HepG2 (cell line): ENCODE results near the gene KCTD5. TPM values are rescaled to one million over a fixed set of nuclear protein-coding genes. Genes with fewer than 3 reads are reported as not detected.
A peak's percentile ranks its signal among the peaks of the same experiment; 100 is the strongest.

Experiments
- BRD4 ChIP-seq: sonication (generic); formaldehyde crosslinking; IDR thresholded peaks from 2 replicates; pipeline ENCODE4 v1.4.0; 2020; ENCODE audit warnings: missing genetic modification reagents
- CAMTA2 ChIP-seq: sonication (generic); formaldehyde crosslinking; IDR thresholded peaks from 2 replicates; pipeline ENCODE4 v1.4.0; 2020; ENCODE audit warnings: mild to moderate bottlenecking, missing genetic modification reagents, borderline replicate concordance
- CBFB ChIP-seq: sonication (generic); formaldehyde crosslinking; IDR thresholded peaks from 2 replicates; pipeline ENCODE4 v1.4.0; 2020; ENCODE audit warnings: missing genetic modification reagents
- EZH2 ChIP-seq: conservative IDR thresholded peaks from 2 replicates; pipeline ENCODE4 v1.6.1; 2012; ENCODE audit warnings: mild to moderate bottlenecking, low read depth, low read length, moderate library complexity
- FOXJ3 ChIP-seq: sonication (generic); formaldehyde crosslinking; IDR thresholded peaks from 2 replicates; pipeline ENCODE4 v1.4.0; 2020; ENCODE audit warnings: missing genetic modification reagents, mild to moderate bottlenecking, borderline replicate concordance
- GATAD2A ChIP-seq: IDR thresholded peaks from 2 replicates; pipeline ENCODE4 v1.6.1; 2016
- PHF5A ChIP-seq: IDR thresholded peaks from one replicate; pipeline ENCODE4 v1.6.1; 2018; ENCODE audit warnings: low read depth, missing genetic modification reagents; ENCODE audit not compliant: unreplicated experiment
- SMARCE1 ChIP-seq: fragments of 450-650 bp; IDR thresholded peaks from 2 replicates; pipeline ENCODE4 v1.6.1; 2017; ENCODE audit warnings: borderline replicate concordance
- ZNF205 ChIP-seq: IDR thresholded peaks from 2 replicates; pipeline ENCODE4 v1.6.1; 2018; ENCODE audit warnings: missing biosample characterization, missing genetic modification reagents
- ZNF337 ChIP-seq: sonication (generic); formaldehyde crosslinking; IDR thresholded peaks from 2 replicates; pipeline ENCODE4 v1.5.1; 2020; ENCODE audit warnings: missing genetic modification reagents, low read depth, mild to moderate bottlenecking, borderline replicate concordance
- ZNF343 ChIP-seq: sonication (generic); formaldehyde crosslinking; IDR thresholded peaks from 2 replicates; pipeline ENCODE4 v1.4.0; 2020; ENCODE audit warnings: mild to moderate bottlenecking, missing genetic modification reagents
- ZNF552 ChIP-seq: sonication (generic); formaldehyde crosslinking; IDR thresholded peaks from 2 replicates; pipeline ENCODE4 v1.9.0; 2022; ENCODE audit warnings: missing genetic modification reagents, mild to moderate bottlenecking, borderline replicate concordance
- ZNF569 ChIP-seq: sonication (generic); formaldehyde crosslinking; IDR thresholded peaks from 2 replicates; pipeline ENCODE4 v1.5.0; 2020; ENCODE audit warnings: mild to moderate bottlenecking, missing genetic modification reagents, moderate library complexity, borderline replicate concordance
- ZNF614 ChIP-seq: IDR thresholded peaks from 2 replicates; pipeline ENCODE4 v1.6.1; 2018; ENCODE audit warnings: missing biosample characterization, missing genetic modification reagents, inconsistent platforms, borderline replicate concordance
- ZNF672 ChIP-seq: sonication (generic); formaldehyde crosslinking; IDR thresholded peaks from 2 replicates; pipeline ENCODE4 v1.8.1; 2022; ENCODE audit warnings: missing genetic modification reagents
- ZNF703 ChIP-seq: sonication (generic); formaldehyde crosslinking; IDR thresholded peaks from 2 replicates; pipeline ENCODE4 v1.5.1; 2020; ENCODE audit warnings: missing genetic modification reagents, mild to moderate bottlenecking, moderate library complexity, borderline replicate concordance
- ZNF841 ChIP-seq: sonication (generic); formaldehyde crosslinking; IDR thresholded peaks from 2 replicates; pipeline ENCODE4 v1.8.1; 2023; ENCODE audit warnings: missing genetic modification reagents, borderline replicate concordance
- polyA plus RNA-seq, 8 experiments: library from polyadenylated mRNA; depleted of rRNA in 3 of 8; stranded (reverse) in 7 of 8; unstranded in 1 of 8; fragments of >200 nt; fragmentation: Illumina TruSeq in 4 of 8; extraction: Trizol in 4 of 8; gene quantifications; 2 replicates each; pipeline versions ENCODE4 v1.2.1 to v1.2.3, GENCODE V29; 2011 to 2016; ENCODE audit warnings: low read depth in 4 of 8, missing spikeins in 1 of 8, mixed read lengths in 1 of 8; ENCODE audit not compliant: insufficient read depth in 1 of 8
- total RNA-seq, 5 experiments: library from RNA; depleted of rRNA; stranded (reverse); fragments of >200 nt; fragmentation: Illumina TruSeq; extraction: Trizol; gene quantifications; 2 replicates each; pipeline ENCODE4 v1.2.3, GENCODE V29; 2016; ENCODE audit warnings: low read depth in 1 of 5
- TF ChIP-seq, protein P1 (sequence below): IDR thresholded peaks from 2 replicates; pipeline ENCODE4 v1.6.1; 2016; ENCODE audit warnings: missing genetic modification reagents, missing compliant biosample characterization
- TF ChIP-seq, protein P2 (sequence below): sonication (generic); formaldehyde crosslinking; IDR thresholded peaks from 2 replicates; pipeline ENCODE4 v1.5.1; 2020; ENCODE audit warnings: missing genetic modification reagents, mild to moderate bottlenecking, borderline replicate concordance
- TF ChIP-seq, protein P3 (sequence below): sonication (generic); formaldehyde crosslinking; IDR thresholded peaks from 2 replicates; pipeline ENCODE4 v1.4.0; 2020; ENCODE audit warnings: missing genetic modification reagents
- TF ChIP-seq, protein P4 (sequence below): sonication (generic); formaldehyde crosslinking; IDR thresholded peaks from 2 replicates; pipeline ENCODE4 v1.4.0; 2020; ENCODE audit warnings: missing genetic modification reagents, mild to moderate bottlenecking, borderline replicate concordance
- TF ChIP-seq, protein P5 (sequence below): sonication (generic); formaldehyde crosslinking; IDR thresholded peaks from 2 replicates; pipeline ENCODE4 v1.5.1; 2020; ENCODE audit warnings: mild to moderate bottlenecking, missing genetic modification reagents, borderline replicate concordance

Gene KCTD5
- total and polyA plus RNA-seq, 2 of the 13 experiments (the other 11 are each of a cell fraction or from before 2014, with no cell fraction given): 25.4 to 29.8 TPM

DNA sequence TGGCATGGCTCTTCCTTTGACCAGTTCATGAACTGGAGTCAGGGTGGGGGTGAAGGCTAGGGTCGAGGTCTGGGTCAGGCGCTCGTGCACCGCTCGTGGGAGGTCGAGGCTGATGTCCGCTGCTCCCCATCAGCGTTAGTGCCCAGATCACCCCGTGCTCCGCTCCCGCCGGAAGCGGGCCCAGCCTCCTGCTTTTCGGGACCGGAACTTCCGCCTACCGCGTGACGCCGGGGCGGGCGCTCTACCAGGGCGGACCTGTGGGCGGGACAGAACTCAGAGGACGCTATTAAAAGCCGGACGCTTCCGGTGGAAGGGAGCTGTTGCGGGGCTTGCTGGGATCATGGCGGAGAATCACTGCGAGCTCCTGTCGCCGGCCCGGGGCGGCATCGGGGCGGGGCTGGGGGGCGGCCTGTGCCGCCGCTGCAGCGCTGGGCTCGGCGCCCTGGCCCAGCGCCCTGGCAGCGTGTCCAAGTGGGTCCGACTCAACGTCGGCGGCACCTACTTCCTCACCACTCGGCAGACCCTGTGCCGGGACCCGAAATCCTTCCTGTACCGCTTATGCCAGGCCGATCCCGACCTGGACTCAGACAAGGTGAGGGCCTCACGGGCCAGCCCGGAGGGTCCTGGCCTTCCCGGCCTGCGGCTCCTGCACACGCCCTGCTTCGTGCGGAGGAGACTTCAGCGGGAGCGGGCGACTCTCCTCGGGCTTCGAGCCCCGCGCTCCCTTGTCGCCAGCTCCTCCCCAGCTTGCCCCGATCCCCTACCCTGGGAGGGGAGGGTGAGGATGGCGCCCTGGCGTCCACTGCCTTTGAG is at the start of gene KCTD5 (continued):
- TF ChIP-seq, protein P1, sequence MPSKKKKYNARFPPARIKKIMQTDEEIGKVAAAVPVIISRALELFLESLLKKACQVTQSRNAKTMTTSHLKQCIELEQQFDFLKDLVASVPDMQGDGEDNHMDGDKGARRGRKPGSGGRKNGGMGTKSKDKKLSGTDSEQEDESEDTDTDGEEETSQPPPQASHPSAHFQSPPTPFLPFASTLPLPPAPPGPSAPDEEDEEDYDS: peak; percentile 100
- TF ChIP-seq ZNF569 (no peak), CAMTA2 (CRISPR knock-in tag) (no peak), ZNF841 (CRISPR knock-in tag) (no peak), ZNF343 (CRISPR knock-in tag) (peak; percentile 48; the same call in 1 of the 2 replicates), CBFB (CRISPR knock-in tag) (peak; percentile 92), EZH2 (no peak), ZNF614 (CRISPR knock-in tag) (peak; percentile 90), BRD4 (CRISPR knock-in tag) (peak; percentile 86), FOXJ3 (CRISPR knock-in tag) (peak; percentile 61; the same call in 1 of the 2 replicates), ZNF552 (CRISPR knock-in tag) (no peak), GATAD2A (peak; percentile 85), ZNF337 (CRISPR knock-in tag) (0 out of 2 replicates have a peak, but pooled peaks have one; percentile 38), ZNF672 (CRISPR knock-in tag) (0 out of 2 replicates have a peak, but pooled peaks have one; percentile 47), ZNF205 (CRISPR knock-in tag) (peak; percentile 95), ZNF703 (CRISPR knock-in tag) (peak; percentile 69; the same call in 1 of the 2 replicates), PHF5A (CRISPR knock-in tag) (peak; percentile 87), SMARCE1 (no peak)
- TF ChIP-seq, protein P2, sequence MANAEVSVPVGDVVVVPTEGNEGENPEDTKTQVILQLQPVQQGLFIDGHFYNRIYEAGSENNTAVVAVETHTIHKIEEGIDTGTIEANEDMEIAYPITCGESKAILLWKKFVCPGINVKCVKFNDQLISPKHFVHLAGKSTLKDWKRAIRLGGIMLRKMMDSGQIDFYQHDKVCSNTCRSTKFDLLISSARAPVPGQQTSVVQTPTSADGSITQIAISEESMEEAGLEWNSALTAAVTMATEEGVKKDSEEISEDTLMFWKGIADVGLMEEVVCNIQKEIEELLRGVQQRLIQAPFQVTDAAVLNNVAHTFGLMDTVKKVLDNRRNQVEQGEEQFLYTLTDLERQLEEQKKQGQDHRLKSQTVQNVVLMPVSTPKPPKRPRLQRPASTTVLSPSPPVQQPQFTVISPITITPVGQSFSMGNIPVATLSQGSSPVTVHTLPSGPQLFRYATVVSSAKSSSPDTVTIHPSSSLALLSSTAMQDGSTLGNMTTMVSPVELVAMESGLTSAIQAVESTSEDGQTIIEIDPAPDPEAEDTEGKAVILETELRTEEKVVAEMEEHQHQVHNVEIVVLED (CRISPR knock-in tag): peak; percentile 90
- TF ChIP-seq, protein P3, sequence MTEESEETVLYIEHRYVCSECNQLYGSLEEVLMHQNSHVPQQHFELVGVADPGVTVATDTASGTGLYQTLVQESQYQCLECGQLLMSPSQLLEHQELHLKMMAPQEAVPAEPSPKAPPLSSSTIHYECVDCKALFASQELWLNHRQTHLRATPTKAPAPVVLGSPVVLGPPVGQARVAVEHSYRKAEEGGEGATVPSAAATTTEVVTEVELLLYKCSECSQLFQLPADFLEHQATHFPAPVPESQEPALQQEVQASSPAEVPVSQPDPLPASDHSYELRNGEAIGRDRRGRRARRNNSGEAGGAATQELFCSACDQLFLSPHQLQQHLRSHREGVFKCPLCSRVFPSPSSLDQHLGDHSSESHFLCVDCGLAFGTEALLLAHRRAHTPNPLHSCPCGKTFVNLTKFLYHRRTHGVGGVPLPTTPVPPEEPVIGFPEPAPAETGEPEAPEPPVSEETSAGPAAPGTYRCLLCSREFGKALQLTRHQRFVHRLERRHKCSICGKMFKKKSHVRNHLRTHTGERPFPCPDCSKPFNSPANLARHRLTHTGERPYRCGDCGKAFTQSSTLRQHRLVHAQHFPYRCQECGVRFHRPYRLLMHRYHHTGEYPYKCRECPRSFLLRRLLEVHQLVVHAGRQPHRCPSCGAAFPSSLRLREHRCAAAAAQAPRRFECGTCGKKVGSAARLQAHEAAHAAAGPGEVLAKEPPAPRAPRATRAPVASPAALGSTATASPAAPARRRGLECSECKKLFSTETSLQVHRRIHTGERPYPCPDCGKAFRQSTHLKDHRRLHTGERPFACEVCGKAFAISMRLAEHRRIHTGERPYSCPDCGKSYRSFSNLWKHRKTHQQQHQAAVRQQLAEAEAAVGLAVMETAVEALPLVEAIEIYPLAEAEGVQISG: peak; percentile 98
- TF ChIP-seq, protein P4, sequence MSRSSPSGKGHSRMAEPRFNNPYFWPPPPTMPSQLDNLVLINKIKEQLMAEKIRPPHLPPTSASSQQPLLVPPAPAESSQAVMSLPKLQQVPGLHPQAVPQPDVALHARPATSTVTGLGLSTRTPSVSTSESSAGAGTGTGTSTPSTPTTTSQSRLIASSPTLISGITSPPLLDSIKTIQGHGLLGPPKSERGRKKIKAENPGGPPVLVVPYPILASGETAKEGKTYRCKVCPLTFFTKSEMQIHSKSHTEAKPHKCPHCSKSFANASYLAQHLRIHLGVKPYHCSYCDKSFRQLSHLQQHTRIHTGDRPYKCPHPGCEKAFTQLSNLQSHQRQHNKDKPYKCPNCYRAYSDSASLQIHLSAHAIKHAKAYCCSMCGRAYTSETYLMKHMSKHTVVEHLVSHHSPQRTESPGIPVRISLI (CRISPR knock-in tag): no peak
- TF ChIP-seq, protein P5, sequence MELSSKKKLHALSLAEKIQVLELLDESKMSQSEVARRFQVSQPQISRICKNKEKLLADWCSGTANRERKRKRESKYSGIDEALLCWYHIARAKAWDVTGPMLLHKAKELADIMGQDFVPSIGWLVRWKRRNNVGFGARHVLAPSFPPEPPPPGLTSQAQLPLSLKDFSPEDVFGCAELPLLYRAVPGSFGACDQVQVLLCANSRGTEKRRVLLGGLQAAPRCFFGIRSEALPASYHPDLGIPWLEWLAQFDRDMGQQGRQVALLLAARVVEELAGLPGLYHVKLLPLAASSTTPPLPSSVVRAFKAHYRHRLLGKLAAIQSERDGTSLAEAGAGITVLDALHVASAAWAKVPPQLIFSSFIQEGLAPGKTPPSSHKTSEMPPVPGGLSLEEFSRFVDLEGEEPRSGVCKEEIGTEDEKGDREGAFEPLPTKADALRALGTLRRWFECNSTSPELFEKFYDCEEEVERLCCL (CRISPR knock-in tag): no peak
